ENCODE results near the gene FCER1G.

FCER1G gene

DNA sequence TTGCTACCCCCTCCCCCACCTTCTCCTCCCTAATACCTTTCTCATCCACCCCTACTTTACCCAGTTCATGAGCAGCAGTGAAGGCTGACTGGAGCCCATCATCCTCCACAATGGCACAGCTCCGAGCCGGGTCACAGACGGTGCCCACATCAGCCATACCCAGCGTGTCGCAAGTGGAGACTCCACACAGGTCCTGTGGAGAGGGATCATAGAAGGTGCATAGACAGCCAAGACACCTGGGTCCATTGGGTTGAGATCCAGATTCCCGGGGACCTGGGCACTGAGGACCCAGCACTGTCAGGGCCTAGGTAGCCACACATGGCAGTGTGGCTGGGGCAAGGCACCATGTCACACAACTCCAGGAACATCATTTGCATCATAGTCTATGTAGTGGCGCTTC lies 19.0 kb upstream of the FCER1G start:
- Histone ChIP-seq H3K27me3 (replicated peaks; ENCODE audit: control insufficient read depth, insufficient read depth, low read length, poor library complexity, severe bottlenecking) (no peaks in the 10 kb centered on the region), H3K9me3 (ENCODE audit: control insufficient read depth, low read length) (no peaks in the 10 kb centered on the region), H3K4me1 (ENCODE audit: control insufficient read depth, insufficient read depth, low read length, poor library complexity, severe bottlenecking) (peaks cover 15% of the 10 kb centered on the region), H3K4me3 (ENCODE audit: insufficient read depth, low read depth, low read length, poor library complexity, severe bottlenecking) (no peak overlapping the region), H3K27ac (ENCODE audit: insufficient read depth, low read length, poor library complexity, severe bottlenecking) (no peak overlapping the region), H3K36me3 (ENCODE audit: control insufficient read depth, insufficient read depth, low read length) (no peaks in the 10 kb centered on the region)
- DNase-seq = no peak

DNA sequence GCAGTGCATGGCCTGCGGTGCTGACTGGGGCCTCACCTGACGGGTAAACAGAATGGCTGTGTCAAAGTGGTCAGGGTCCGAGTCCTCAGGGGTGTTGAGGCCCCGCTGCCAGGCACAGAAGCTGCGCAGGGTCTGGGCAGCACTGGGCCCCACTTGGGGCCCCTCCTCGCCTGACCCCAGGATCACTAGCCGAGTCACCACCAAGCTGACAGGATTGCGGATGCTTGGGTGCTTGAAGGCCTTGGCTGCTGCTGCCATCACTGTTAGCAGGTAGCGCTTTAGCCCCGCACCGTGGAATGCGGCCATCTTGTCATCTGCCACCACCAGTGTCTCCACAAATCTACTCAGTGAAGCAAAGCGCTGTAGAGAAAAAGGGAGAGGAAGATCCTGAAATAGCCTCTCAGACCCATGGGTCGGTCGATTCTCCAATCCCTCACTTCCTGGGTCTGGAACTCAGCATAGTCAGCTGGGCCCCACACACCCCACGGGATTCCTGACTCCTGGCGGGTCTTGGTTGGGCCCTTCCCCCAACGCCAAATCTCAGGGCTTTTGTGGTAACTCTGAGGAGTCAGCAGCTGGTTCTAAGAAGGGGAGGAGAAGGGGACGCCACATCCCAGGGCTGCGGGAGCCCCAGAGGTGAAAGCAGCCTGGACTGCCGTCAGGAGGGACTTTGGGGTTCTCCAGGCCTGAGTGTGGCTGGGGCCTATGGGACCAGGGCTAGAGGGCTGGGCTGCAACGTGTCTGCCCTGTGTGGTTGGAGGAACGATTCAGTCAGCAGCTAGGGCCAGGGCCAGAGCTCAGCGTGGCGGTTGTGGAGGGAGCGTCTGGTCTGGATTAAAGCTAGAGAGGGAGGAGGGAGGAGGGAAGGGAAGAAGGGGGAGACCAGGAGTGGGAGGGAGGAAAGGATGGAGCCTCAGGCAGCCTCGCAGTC lies 18.3 kb upstream of the FCER1G start:
- no peak for DNase-seq
- H3K36me3 ChIP-seq (ENCODE audit: control insufficient read depth, insufficient read depth, low read length) = no peaks in the 10 kb centered on the region
- no peaks in the 10 kb centered on the region for H3K9me3 ChIP-seq (ENCODE audit: control insufficient read depth, low read length)
- peaks cover 22% of the 10 kb centered on the region for H3K4me1 ChIP-seq (ENCODE audit: control insufficient read depth, insufficient read depth, low read length, poor library complexity, severe bottlenecking)
- no peak overlapping the region for H3K27ac ChIP-seq (ENCODE audit: insufficient read depth, low read length, poor library complexity, severe bottlenecking)
- no peaks in the 10 kb centered on the region for H3K27me3 ChIP-seq (replicated peaks; ENCODE audit: control insufficient read depth, insufficient read depth, low read length, poor library complexity, severe bottlenecking)
- H3K4me3 ChIP-seq (ENCODE audit: insufficient read depth, low read depth, low read length, poor library complexity, severe bottlenecking) = no peak overlapping the region

DNA sequence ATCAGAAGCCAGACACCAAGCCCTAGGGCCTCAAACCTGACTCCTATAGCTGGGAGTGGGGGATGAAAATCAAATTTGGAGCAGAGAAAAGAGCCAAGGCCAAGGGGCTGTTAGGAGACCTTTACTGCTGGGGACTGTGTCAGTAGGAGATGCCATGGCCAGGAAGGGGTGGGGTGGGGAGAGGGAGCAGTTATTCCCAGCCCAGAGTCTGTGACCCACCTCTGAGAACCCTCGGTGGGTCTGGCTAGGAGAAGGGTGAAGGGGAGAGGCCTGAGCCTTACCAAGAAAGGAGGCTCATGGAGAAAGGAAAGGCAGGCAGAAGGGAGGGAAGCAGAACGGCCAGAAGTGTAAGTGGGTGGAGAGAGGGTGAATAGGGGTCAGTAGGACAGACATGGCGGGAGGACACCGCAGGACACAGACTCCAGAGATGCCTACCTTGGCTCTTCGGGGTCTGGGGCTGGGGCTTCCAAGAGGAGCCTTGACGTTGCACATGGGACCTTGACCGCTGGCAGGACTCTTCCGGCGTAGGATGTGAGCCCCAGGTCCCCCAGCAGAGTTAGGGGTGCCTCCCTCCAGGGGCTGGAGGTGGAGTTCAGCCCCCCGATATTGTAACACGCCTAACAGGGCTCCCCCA lies 17.4 kb upstream of the FCER1G start:
- H3K27ac ChIP-seq (ENCODE audit: insufficient read depth, low read length, poor library complexity, severe bottlenecking) = no peak overlapping the region
- H3K27me3 ChIP-seq (replicated peaks; ENCODE audit: control insufficient read depth, insufficient read depth, low read length, poor library complexity, severe bottlenecking) = no peaks in the 10 kb centered on the region
- no peak overlapping the region for H3K4me3 ChIP-seq (ENCODE audit: insufficient read depth, low read depth, low read length, poor library complexity, severe bottlenecking)
- no peaks in the 10 kb centered on the region for H3K9me3 ChIP-seq (ENCODE audit: control insufficient read depth, low read length)
- H3K4me1 ChIP-seq (ENCODE audit: control insufficient read depth, insufficient read depth, low read length, poor library complexity, severe bottlenecking) = peaks cover 23% of the 10 kb centered on the region
- H3K36me3 ChIP-seq (ENCODE audit: control insufficient read depth, insufficient read depth, low read length) = no peaks in the 10 kb centered on the region
- DNase-seq = no peak

DNA sequence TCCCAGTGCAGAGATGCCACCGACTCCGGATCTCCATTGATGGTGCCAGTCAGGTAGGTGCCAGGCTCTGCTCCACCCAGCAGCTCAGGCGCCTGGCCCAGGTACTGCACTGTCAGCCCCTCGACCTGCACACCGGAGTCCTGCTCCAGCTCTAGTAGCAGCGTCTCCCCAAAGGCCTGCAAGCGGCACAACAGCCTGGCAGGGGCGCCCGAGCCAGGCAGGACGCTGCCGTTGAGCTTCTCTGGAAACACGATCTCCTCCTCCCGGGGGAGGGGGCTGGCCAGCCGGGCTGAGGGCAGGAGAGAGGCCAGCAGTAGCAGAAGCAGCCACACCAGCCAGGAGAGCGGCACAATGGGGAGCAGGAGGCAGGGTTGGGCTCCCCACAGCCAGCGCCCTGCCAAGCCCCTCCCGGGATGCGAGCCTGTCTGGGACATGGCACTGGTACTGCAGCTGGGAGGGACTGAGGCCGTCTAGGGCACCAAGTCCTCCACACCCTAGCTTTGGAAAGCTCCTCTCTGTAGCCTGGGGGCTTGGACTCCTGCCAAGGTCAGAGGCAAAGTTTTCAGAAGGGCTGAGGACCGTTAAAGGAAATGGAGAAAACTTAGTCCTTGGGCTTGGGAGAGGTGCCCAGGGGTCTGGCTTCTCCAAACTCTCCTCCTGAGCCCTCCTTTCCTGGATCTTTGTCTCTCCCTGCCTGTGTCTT lies 16.8 kb upstream of the FCER1G start:
- Histone ChIP-seq H3K27me3 (replicated peaks; ENCODE audit: control insufficient read depth, insufficient read depth, low read length, poor library complexity, severe bottlenecking) (no peaks in the 10 kb centered on the region), H3K9me3 (ENCODE audit: control insufficient read depth, low read length) (no peaks in the 10 kb centered on the region), H3K27ac (ENCODE audit: insufficient read depth, low read length, poor library complexity, severe bottlenecking) (no peak overlapping the region), H3K4me1 (ENCODE audit: control insufficient read depth, insufficient read depth, low read length, poor library complexity, severe bottlenecking) (peaks cover 27% of the 10 kb centered on the region), H3K4me3 (ENCODE audit: insufficient read depth, low read depth, low read length, poor library complexity, severe bottlenecking) (no peak overlapping the region), H3K36me3 (ENCODE audit: control insufficient read depth, insufficient read depth, low read length) (no peaks in the 10 kb centered on the region)
- DNase-seq = no peak

DNA sequence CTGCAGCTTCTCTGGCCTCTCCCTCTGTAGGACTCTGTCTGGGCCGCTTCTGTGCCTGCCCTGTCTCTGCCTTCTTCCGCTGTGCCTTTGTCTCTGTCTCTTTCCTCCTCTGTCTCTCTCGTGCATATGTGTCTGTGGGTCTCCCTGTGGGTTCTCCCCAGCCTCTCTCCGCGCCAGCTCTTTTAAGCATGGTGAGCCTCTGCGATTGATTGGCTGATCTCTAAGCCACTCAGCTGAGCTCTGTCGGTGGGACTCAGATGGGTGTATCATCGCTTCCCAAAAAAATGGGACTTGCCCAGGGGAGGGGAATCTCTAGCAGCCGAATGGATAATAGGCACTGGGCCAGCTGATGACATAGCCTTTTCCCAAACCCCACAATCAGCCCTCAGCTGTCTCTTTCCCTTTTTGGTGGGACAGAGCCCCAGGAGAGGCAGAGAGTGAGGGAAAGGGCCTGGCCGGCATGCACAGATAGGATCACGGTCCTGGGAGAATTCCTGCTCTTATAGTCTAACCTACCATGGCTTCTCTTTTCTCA lies 16.1 kb upstream of the FCER1G start, which contains the start of gene ADAMTS4:
Gene ADAMTS4, minus strand, starts transcription at position 158 of the 535 bp plus-strand sequence. CDS start 427 bp downstream, outside the sequence.
- H3K27ac ChIP-seq (ENCODE audit: insufficient read depth, low read length, poor library complexity, severe bottlenecking) = no peak within 1 kb of the TSS
- H3K9me3 ChIP-seq (ENCODE audit: control insufficient read depth, low read length) = no peaks in the 10 kb centered on the region
- H3K4me1 ChIP-seq (ENCODE audit: control insufficient read depth, insufficient read depth, low read length, poor library complexity, severe bottlenecking) = peaks cover 32% of the 10 kb centered on the region
- DNase-seq = no peak
- peaks cover 3% of the 10 kb centered on the region for H3K36me3 ChIP-seq (ENCODE audit: control insufficient read depth, insufficient read depth, low read length)
- H3K4me3 ChIP-seq (ENCODE audit: insufficient read depth, low read depth, low read length, poor library complexity, severe bottlenecking) = no peak within 1 kb of the TSS
- no peaks in the 10 kb centered on the region for H3K27me3 ChIP-seq (replicated peaks; ENCODE audit: control insufficient read depth, insufficient read depth, low read length, poor library complexity, severe bottlenecking)

DNA sequence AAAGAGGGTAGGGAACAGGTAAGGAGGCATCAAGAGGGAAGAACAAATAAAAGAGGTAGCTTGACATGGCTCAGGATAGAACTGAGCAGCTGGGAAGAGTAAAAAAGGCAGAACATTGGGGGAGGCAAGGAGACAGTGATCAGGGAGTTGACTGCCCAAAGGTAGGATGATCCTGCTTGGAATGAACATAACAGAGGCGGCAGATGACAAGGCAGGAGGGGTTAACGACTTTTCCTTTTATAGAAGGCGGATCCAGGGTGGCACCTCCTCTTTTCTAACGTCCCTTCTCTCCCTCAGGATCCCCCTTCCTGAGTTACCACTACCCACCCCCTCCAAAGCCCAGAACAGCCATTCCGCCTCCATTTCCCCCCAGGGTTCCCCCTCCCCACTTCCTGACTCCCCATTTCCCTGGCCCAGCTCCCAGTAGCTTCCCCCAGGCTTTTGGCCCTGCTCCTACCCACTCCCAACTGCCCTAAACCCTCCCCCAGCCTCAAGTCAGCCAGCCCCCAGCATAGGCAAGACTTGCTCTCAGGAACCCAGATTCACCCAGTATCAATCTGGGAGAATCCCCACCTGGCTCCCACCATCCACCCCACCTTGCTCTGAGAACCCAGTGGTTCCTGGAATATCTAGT lies 15.5 kb upstream of the FCER1G start:
- H3K36me3 ChIP-seq (ENCODE audit: control insufficient read depth, insufficient read depth, low read length) = peaks cover 6% of the 10 kb centered on the region
- no peaks in the 10 kb centered on the region for H3K27me3 ChIP-seq (replicated peaks; ENCODE audit: control insufficient read depth, insufficient read depth, low read length, poor library complexity, severe bottlenecking)
- peaks cover 36% of the 10 kb centered on the region for H3K4me1 ChIP-seq (ENCODE audit: control insufficient read depth, insufficient read depth, low read length, poor library complexity, severe bottlenecking)
- no peak overlapping the region for H3K27ac ChIP-seq (ENCODE audit: insufficient read depth, low read length, poor library complexity, severe bottlenecking)
- H3K9me3 ChIP-seq (ENCODE audit: control insufficient read depth, low read length) = no peaks in the 10 kb centered on the region
- no peak for DNase-seq
- no peak overlapping the region for H3K4me3 ChIP-seq (ENCODE audit: insufficient read depth, low read depth, low read length, poor library complexity, severe bottlenecking)

DNA sequence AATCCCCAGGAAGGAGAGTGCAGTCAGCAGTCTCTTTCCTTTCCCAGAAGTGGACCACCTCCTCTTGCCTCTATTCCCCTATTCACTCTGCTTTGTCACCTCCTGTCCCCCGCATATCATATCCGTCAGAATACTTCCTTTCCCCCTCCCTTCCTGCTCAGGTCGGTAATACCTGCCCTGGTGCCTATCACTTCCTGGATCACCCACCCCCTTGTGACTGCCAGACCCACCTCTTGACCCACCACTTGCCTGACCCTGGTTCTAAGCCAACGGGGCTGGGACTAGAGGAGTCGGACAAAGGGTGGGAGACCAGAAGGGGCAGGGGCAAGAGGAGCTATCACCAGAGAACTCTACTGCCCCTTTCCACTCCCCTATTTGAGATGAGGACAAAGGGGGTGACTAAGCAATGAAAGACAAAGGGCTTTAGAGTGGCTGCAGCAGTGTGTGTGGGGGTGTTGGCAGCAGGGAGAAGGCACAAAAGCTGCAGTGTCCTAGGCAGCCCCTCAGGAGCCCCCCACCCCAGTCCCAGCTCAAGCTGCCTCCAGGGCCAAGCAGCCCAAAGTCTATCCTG lies 14.6 kb upstream of the FCER1G start:
- no peak overlapping the region for H3K27ac ChIP-seq (ENCODE audit: insufficient read depth, low read length, poor library complexity, severe bottlenecking)
- H3K4me1 ChIP-seq (ENCODE audit: control insufficient read depth, insufficient read depth, low read length, poor library complexity, severe bottlenecking) = peaks cover 36% of the 10 kb centered on the region
- DNase-seq = no peak
- H3K9me3 ChIP-seq (ENCODE audit: control insufficient read depth, low read length) = no peaks in the 10 kb centered on the region
- no peak overlapping the region for H3K4me3 ChIP-seq (ENCODE audit: insufficient read depth, low read depth, low read length, poor library complexity, severe bottlenecking)
- H3K27me3 ChIP-seq (replicated peaks; ENCODE audit: control insufficient read depth, insufficient read depth, low read length, poor library complexity, severe bottlenecking) = no peaks in the 10 kb centered on the region
- H3K36me3 ChIP-seq (ENCODE audit: control insufficient read depth, insufficient read depth, low read length) = peaks cover 6% of the 10 kb centered on the region

DNA sequence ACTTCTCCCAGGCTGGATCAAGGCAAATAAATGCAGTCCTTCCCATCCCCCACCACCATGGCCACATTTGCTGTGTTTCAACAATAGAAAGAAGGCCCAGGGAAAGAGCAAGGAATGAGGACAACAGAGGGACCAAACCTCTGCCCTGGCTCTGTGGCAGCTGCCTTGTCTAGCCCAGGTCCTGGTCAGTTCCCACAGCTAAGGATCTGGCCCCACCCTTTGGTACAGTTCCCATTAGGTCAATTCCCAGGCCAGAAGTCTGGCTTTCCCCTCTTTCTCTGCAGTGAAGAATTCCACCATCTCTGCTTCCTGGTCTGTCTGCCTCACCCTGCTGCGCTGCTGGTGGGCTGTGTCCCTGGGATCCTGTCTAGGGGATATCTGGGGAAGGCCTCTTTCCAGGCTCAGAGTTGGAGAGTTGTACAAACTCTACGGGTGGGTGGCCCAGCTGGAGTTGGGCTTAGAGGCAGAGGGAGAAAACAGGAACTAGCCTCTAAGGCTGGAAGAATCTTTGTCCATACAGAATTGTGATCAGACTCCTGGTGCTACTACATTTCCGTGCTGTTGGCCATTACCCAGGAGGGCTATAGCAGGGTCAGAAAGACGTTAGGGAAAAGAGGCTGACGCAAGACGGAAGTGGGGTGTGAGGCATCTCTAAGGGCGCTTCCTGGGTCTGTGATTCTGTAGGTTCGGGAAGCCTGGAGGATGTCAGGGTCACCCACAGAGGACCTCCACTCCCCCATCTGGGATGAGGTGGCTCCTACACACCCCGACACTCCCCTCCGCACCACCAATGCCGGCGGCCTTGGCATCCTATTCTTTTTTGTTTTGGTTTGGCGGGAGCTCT lies 13.9 kb upstream of the FCER1G start:
- Histone ChIP-seq H3K36me3 (ENCODE audit: control insufficient read depth, insufficient read depth, low read length) (peaks cover 6% of the 10 kb centered on the region), H3K27me3 (replicated peaks; ENCODE audit: control insufficient read depth, insufficient read depth, low read length, poor library complexity, severe bottlenecking) (no peaks in the 10 kb centered on the region), H3K4me1 (ENCODE audit: control insufficient read depth, insufficient read depth, low read length, poor library complexity, severe bottlenecking) (peaks cover 36% of the 10 kb centered on the region), H3K9me3 (ENCODE audit: control insufficient read depth, low read length) (no peaks in the 10 kb centered on the region), H3K27ac (ENCODE audit: insufficient read depth, low read length, poor library complexity, severe bottlenecking) (peak overlapping the region; percentile 90), H3K4me3 (ENCODE audit: insufficient read depth, low read depth, low read length, poor library complexity, severe bottlenecking) (peak overlapping the region; percentile 92)
- no peak for DNase-seq

Measured in effector memory CD4-positive, alpha-beta T cell (primary cell).